Pulmonary artery endothelial cell (primary cell): ENCODE data around the gene GRIA4. TPM values are rescaled to one million over a fixed set of nuclear protein-coding genes. Genes with fewer than 3 reads are reported as not detected.
A peak's percentile ranks its signal among the peaks of the same experiment; 100 is the strongest.
"Not testable (repeated sequence)": the region's sequence is repeated elsewhere in the genome, so short reads cannot be mapped to it uniquely, and the experiment has no call there.

Source experiments
- DNase-seq: peaks from one replicate; pipeline ENCODE4 v3.0.0-alpha.2; 2011; ENCODE audit warnings: low read depth, low spot score
- total RNA-seq: library from RNA; depleted of rRNA; stranded (reverse); fragments of >200 nt; gene quantifications from 2 replicates; pipeline ENCODE4 v1.2.3, GENCODE V29; 2014

GRIA4 gene
- total RNA-seq, 1 donor from 2014 or later: 1.5 TPM

DNA sequence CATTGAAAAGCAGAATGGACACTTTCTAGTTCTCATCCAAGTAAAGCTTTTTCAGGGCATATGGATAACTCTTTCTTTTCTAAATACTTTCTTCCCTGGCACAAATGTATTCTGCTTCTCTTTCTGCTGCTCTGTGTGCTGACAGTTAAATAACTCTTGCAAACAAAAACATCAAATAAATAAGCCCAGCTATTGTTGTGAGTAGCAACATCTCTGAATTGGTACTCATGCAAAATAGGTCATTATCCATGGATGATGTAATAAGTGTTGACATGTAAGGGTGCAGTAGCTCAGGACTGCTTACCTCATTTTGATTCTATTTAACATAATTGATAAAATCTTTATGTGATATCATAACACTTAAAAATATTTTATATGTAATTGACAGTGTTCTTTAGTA is 247.9 kb downstream of the GRIA4 start:
- DNase-seq: no peak

DNA sequence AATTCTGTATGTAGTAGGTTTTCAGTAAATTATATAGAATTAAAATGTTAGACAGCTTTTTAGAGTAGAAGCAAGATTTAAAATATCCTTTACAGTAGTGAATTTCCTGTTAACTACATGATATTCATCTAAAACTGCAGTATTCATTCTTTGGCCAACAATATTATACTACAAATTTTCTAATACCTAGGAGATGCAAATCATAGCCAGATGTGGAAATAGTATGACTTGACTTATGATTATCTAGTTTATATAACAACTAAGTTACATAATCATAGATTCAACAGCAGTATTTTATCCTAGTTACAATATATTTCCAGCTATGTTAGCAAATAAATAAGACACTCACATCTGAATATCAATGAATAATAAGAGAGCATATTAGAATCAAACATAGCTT is 249.0 kb downstream of the GRIA4 start:
- DNase-seq: no peak

DNA sequence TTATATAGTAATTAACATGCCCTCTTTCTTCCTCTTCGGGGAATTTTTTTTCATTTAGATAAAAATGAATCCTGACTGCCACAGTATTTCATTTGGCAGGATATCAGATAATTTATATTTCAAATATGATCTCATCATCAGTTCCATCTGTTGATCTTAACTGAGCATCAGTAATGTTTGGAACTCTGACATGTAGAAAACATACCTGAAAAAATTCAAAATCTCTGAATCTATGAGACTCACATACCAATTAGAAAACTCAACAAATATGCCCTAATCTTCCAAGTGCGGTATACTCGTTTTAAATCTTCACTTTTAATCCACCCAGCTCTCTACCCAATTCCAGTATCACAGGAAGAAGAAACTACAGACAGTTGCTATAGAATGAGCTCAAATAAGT is 250.2 kb downstream of the GRIA4 start:
- no peak for DNase-seq

DNA sequence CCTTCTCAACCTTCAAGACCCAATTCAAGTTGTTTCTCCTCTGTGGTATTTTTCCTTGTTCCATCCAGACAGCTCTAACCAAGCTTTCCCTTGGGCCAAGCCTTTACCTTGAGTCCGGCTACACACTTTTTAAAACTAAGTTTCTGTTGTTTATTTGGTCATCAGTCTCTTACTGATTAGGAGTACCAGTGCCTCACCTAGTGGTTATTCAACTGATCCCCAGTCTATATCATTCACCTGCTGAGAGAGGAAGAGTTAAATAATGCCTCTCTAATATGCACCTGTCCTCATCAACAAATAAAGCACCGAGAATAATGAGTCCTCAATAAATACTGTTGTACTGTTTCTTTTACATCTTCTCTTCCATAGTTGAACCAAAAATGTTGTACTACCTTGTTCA is 251.4 kb downstream of the GRIA4 start:
- no peak for DNase-seq

DNA sequence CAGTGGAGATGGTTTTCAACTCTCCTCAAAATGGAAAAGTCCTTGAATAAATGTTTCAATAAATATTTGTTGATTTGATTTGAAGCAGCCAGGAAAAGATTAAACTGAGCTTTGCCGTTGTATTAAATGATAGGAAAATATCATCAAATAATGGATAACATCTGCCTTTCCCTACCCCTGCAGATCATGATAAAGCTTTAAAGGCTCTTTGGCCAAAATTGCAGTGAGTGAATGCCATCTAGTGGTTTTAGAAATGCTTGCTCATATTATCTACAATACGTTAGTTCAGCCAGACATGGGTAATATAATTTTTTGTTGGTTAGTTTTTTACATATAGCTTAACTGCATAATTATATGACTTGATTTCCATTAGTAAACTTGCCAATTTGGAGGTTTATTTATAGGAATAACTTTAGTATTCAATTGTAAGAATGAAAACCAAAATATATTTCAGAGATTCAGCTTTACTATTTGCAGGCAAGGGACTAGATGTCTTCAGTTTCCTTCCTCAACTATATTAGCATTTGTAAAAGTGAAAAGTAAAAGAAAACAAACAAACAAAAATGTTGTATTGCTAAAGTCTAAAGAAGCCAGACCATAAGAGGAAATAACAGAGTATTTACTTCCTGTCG is 253.0 kb downstream of the GRIA4 start:
- DNase-seq: peak; percentile 7

DNA sequence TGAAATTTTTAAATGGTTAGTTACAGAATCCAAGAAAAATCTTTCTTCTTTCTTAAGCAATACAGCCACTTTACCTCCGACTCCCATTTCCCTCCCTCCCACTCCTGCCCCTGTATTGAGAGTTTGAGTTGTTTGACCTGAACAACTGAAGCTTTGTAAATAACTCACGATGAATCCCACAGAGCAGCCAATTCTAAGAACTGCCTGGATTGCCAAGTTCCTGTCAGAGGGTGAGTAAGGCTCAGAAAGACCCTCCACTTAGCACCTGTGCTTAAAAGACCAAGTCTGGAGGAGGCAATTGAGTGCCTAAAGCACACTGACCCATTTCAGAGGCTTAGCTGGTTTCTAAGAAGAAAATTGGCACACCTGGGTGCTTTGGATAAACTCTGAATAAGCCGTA is 253.7 kb downstream of the GRIA4 start:
- DNase-seq: no peak

DNA sequence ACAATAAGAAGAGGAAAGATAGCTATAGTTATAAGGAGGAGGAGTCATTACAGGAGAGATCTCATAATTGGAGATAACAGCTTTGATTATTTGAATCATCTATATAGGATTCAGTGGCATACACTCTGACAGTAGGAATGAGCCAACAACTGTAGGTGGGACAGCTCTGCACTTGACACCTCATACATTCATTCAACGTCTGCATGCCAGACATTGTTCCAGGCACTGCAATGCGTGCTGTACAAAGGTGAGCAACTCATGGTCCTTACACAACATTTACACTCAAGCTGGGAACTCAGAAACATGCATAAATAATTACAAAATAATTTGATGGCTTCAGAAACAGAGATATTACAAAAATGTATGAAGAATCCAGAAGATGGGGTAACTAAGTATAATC is 257.9 kb downstream of the GRIA4 start:
- DNase-seq: no peak

DNA sequence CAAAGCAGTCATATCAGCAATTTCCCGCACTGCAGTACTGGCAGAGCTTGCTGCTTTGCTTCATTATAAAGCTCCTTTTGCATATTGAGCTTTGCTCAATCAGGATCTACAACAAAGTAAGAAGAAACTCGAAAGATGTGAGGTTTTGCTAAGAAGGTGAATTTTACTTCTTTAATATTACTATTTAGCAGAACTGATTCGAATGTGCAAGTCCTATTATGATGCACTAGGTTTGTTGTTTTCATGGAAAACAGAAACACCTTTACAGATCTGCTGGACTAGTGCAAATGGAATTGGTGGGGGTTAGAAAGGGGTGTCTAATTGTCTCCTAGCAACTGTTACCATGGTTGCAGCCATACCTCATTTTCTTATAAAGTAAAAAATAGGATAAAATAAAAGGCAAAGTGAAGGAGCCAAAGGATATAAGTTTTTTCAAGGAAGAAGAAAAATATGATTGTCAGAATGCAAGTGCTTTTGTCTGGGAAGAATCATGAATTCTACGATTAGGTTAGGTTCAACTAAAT is 259.0 kb downstream of the GRIA4 start:
- no peak for DNase-seq

DNA sequence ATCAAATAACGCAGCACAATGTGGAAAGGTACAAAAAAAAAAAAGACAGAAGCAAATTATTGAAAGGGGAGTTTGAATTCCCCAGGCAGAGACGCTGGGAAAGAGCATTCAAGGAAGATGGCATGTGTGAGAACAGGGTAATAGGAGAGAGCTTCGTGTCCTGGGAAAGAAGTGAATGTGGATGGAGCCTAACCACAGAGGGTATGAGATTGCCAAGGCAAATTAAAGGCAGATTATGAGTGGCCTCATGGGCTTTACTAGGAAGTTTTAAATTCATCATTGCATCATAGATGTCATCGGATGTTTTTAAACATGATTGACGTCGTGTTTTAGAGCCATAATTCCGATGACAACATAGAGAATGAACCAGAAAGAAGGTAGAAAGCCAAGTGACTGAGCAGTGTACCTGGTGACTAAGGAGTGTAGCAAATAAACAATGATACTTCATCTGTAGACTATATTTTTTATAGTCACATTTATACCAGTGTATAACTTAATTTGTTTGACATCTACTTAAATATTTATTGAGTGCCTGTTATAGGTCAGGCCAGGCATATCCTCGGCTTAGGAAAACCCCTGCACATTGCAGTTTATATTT is 260.7 kb downstream of the GRIA4 start:
- no peak for DNase-seq

DNA sequence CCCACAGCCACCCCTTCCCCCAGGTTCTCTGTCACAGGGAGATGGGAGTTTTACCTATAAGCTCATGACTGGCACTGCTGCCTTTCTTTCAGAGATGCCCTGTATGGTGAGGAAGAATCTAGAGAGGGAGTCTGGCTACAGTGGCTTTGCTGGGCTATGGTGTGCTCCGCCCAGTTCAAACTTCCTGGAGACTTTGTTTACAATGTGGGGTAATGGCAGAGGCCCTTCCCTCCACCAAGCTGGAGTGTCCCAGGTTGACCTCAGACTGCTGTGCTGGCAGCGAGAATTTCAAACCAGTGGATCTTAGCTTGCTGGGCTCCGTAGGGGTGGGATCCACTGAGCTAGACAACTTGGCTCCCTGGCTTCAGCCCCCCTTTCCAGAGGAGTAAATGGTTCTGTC is 268.6 kb downstream of the GRIA4 start:
- DNase-seq: no peak

DNA sequence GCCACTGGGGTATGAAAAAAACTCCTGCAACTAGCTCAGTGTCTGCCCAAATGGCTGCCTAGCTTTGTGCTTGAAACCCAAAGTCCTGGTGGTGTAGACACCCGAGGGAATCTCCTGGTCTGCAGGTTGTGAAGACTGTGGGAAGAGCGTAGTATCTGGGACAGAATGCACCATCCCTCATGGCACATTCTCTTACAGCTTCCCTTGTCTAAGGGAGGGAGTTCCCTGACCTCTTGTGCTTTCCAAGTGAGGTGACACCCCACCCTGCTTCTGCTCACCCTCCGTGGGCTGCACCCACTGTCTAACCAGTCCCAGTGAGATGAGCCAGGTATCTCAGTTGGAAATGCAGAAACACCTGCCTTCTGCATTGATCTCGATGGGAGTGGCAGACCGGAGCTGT is 269.1 kb downstream of the GRIA4 start:
- DNase-seq: not testable (repeated sequence)

DNA sequence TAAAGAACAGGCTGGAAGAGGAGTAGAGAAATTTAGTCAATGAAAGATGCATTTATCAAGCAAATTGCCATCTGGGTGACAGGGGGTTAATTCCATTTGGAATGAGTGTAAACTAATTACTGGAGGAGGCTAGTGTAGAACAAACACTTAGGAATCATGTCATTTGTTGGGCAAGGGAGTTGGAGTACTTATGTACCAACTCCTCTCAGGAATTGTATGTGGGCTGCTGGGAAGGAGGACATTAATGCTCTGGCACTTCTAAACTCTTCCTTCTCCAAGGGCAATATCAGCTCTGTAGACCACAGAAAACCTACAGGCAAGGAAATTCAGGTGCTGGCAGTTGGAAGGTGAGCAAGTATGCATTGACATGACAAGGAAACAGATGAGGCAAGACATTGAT is 271.2 kb downstream of the GRIA4 start:
- no peak for DNase-seq

DNA sequence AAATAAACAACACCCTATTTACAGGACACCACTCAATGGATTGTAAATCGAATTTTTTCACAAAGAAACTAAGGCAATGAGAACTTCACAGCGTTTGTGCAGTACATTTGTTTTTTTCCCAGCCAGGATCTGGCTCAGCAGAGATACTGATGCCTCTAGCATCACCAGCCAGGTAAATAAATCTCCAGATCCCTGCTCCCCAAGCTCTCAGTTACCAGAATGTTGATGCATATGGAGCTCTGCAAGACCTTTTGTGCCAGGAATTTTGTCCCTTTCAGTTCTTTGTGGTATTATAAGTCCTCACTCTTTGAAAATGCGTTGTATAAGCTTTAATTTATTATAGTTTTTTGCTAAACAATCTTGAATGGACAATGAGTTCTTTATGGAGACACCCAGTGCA is 274.6 kb downstream of the GRIA4 start:
- no peak for DNase-seq

DNA sequence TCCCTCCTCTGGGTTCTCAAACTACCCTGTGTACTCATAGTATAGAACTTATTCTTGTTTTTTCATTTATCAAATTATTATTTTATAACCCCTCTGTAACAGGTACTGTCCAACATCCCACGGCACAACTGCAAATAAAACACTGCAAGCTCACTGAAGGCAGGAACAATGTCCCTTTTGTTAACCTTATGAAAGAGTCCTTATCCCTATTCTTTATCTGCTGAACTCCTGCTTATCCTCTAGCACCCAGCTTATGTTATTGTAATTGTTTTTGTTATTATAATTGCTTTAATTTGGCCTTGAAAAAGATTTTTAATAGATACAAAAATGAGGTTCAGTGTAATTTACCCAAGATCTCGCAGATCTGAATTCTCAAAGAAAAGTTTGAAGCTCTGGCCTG is 281.8 kb downstream of the GRIA4 start:
- DNase-seq: no peak

DNA sequence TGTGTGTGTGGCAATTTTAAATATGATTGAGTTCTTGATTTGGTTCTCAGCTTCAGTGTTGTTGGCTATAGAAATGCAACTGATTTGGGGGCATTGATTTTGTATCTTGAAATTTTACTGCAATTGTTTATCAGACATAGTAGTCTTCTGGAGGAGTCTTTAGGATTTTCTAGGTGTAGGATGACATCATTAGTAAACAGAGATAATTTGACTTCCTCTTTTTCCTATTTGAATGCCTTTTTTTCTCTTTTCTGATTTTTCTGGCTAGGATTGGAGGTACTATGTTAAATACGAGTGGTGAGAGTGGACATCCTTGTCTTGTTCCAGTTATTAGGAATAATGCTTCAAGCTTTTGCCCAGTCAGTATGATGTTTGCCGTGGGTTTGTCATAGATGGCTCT is 287.3 kb downstream of the GRIA4 start:
- no peak for DNase-seq

DNA sequence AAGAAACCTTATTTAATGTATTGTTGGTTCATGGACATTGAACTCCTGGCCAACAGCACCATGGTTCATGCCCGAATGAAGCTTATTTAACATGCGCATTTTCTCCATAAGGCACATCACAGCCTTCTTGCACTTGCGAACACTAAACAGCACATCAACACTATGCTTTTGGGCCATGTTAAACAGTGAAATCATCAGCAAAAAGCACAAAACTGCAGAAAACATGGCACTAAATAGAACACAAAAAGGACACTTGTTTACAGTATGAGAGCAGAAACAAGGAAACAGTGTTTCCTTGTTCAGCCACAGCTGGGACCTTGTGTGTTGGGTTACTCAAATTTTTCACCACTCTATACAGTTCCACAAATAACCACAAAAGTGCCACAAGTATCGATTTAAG is 289.9 kb downstream of the GRIA4 start:
- no peak for DNase-seq

DNA sequence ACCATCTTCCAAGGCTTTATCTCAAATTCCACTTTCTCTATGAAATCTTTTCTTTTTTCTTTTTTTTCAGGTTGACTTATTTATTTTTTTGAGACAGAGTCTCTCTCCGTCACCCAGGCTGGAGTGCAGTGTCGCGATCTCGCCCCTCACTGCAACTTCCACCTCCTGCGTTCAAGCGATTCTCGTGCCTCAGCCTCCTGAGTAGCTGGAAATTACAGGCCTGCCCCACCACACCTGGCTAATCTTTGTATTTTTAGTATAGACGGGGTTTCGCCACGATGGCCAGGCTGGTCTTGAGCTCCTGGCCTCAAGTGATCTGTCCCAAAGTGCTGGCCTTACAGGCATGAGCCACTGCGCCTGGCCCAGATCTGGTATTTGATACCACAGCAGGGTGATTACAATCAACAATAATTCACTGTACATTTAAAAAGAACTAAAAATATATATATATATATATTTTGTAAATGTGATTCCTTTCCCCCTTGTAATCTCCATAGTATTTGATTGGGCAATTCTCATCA is 290.7 kb downstream of the GRIA4 start:
- no peak for DNase-seq

DNA sequence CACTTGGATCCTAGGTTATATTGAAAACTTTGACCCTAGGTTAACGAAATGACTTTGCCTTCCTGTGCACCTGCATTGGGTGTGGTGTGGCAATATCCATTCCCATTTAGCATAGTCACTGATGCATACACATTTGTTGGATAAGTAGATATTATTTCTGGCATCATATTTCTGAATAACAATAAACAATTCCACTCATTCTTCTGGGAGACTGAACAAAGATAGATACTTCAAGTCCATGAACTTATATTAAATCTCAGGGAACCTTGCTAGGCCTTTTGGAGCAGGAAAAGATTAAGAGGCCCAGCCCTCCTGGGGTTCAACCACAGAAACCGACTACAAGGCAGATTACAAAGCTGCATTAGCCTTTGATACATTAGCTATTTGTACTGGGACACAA is 293.2 kb downstream of the GRIA4 start:
- DNase-seq: no peak

DNA sequence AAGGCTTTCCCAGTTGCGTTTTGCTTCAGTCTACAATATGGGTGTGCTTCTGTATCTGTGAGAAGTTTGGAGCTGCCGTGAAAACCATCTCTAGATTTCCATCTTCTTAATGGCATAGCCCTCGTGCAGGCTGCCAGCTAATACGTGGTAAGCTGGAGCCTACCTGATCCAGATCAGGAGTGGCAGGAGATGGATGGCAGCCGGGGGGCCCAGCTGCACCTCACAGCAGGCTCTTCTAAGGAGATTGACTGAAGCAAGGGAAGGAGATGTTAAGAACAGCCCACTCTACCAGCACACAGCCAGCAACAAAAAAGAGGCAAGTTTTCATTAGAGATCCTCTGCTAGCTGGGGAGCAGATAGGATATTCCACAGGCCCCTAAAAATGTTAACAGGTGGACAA is 296.6 kb downstream of the GRIA4 start:
- no peak for DNase-seq

DNA sequence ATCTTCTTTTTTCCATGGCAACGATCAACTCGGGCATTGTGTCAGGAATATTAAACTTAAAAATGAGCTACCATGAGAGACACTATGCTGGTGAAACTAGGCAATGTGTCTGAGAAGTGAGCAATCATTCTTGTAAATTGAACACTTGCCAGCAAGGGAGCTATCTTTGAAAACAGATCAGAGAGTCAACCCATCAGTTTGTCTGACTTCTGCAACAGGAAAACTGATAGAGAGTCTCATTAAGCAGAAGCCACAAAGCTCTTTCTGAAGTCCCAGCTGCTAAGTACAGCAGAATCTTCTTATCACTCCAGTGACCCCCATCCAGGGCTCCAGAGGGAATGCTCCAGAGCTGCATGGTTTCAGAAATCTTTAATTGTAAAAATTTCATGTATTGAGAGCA is 297.4 kb downstream of the GRIA4 start:
- no peak for DNase-seq

DNA sequence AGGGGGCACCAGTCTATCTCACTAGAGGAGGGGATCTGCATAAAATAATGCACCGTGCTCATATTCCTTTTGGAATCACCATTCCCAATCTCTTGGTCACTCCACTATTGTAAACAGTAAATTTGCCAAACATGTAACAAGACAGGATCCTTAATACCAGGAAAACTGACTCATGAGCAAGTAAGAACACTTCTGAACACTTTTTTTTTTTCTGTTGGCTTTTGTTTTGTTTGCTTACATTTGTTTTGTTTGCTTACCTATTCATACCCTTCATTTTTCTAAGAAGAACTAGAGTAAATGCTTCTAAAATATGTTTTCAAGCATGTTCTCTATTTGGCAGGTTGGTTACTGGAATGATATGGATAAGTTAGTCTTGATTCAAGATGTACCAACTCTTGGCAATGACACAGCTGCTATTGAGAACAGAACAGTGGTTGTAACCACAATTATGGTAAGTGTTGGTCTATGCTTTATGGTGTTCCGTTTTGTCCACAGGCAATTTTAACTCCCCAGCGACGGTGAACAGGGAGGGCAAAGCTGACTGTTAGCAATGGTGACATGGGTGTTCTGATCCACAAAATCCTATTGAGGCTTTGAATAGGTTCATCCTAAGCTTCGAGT is 300.3 kb downstream of the GRIA4 start:
- DNase-seq: no peak

DNA sequence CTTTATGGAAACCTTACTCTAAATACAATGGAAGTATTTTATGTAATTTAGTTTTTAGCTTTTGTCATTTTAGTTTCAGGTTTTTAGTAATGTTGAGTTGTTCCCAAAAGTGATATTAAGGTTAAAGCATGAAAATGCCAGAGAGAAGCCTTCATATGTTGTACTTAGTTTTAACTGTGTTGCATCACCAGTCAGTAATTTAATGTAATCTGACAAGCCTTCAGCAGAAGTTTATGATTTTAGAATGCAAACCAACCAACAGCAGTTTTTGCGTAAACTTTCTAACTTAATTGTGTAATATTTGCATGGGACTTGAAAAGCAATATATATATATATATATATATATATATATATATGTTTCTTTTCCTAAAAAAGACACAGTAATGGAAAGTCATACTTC is 301.6 kb downstream of the GRIA4 start:
- DNase-seq: no peak

DNA sequence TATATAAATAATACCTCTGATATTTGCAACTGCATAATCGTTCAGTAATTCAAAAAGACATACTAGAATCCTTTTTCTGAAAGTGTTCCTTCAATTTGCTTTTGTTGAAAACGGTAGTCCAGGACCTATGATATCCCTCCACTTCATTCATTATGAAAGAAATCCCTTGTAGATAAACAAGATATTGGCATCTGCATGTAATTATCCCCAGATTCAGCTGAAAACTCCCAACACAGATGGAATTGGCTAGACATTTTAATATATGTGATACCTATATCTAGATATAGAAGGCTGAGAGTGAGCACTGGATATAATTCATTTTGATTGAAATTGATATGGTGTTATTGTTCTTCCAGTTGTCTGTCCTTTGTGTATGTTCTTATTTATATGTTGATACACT is 302.8 kb downstream of the GRIA4 start:
- DNase-seq: no peak
